Thymus (tissue), 11 donors: ENCODE measurements around the gene NCAM1. TPM values are rescaled to one million over a fixed set of nuclear protein-coding genes. Genes with fewer than 3 reads are reported as not detected.

Experiments used
- DNase-seq, 9 donors: peaks; one replicate each; pipeline ENCODE4 v3.0.0-alpha.2; 2013; ENCODE audit warnings: low spot score in 9 of 9, low read depth in 6 of 9, missing footprints in 1 of 9
- H3K27ac ChIP-seq, 2 donors: one replicate each; pipeline ENCODE4 v1.5.1; 2013; ENCODE audit warnings: control low read depth in 1 of 2, low read depth in 1 of 2, low read length in 1 of 2, mild to moderate bottlenecking in 1 of 2, moderate library complexity in 1 of 2
- H3K27me3 ChIP-seq, 2 donors: one replicate each; pipeline ENCODE4 v1.5.1; 2013; ENCODE audit warnings: low read length in 1 of 2; ENCODE audit not compliant: control insufficient read depth in 2 of 2, insufficient read depth in 1 of 2
- H3K36me3 ChIP-seq, 2 donors: one replicate each; pipeline ENCODE4 v1.5.1; 2013; ENCODE audit warnings: low read length in 1 of 2, mild to moderate bottlenecking in 1 of 2, moderate library complexity in 1 of 2; ENCODE audit not compliant: control insufficient read depth in 2 of 2, insufficient read depth in 2 of 2
- H3K4me1 ChIP-seq, 2 donors: one replicate each; pipeline ENCODE4 v1.5.1; 2013; ENCODE audit warnings: low read length in 2 of 2; ENCODE audit not compliant: control insufficient read depth in 2 of 2, insufficient read depth in 2 of 2
- H3K4me3 ChIP-seq, 2 donors: one replicate each; pipeline ENCODE4 v1.5.1; 2013; ENCODE audit warnings: low read length in 2 of 2, control low read depth in 1 of 2, mild to moderate bottlenecking in 1 of 2
- H3K9me3 ChIP-seq, 2 donors: one replicate each; pipeline ENCODE4 v1.5.1; 2013; ENCODE audit warnings: low read length in 1 of 2, mild to moderate bottlenecking in 1 of 2; ENCODE audit not compliant: control insufficient read depth in 2 of 2, insufficient read depth in 1 of 2
- WGBS: extraction: QIAGEN DNeasy Blood & Tissue Kit; methylation state at CpG from one replicate; pipeline ENCODE4 v1.1.7; 2013; 5-methylcytosine and 5-hydroxymethylcytosine counted together
- polyA plus RNA-seq: library from polyadenylated mRNA; stranded (reverse); fragments of 200-250 nt; gene quantifications from one replicate; pipeline ENCODE4 v1.2.3, GENCODE V29; 2013
- total RNA-seq: library from RNA; stranded (reverse); fragments of 120-200 nt; gene quantifications from one replicate; pipeline ENCODE4 v1.2.4, GENCODE V29; 2013
- donor health status: healthy.

Gene NCAM1
- total and polyA plus RNA-seq, 2 donors = 0.47 to 0.68 TPM

GRCh38 chr11:113084297-113084696, 123.1 kb downstream of the NCAM1 start:
- no peak for DNase-seq
- WGBS = 92% methylated on average over 4 of the region's 4 CpGs

GRCh38 chr11:113085446-113085845, 124.2 kb downstream of the NCAM1 start:
- Histone ChIP-seq H3K27me3 (no peaks in the 10 kb centered on the region), H3K27ac (no peak overlapping the region), H3K36me3 (no peaks in the 10 kb centered on the region), H3K9me3 (no peaks in the 10 kb centered on the region), H3K4me3 (no peak overlapping the region), H3K4me1 (no peaks in the 10 kb centered on the region)
- no peak for DNase-seq
- 75% methylated on average over 3 of the region's 3 CpGs for WGBS

More at GRCh38 chr11:113084297-113084696, 123.1 kb downstream of the NCAM1 start:
- no peaks in the 10 kb centered on the region for H3K27me3 ChIP-seq
- H3K4me1 ChIP-seq = no peaks in the 10 kb centered on the region
- H3K9me3 ChIP-seq = no peaks in the 10 kb centered on the region
- no peak overlapping the region for H3K27ac ChIP-seq
- H3K36me3 ChIP-seq = no peaks in the 10 kb centered on the region
- no peak overlapping the region for H3K4me3 ChIP-seq

- DNase-seq = no peak
- Histone ChIP-seq H3K36me3 (no peaks in the 10 kb centered on the region), H3K27ac (no peak overlapping the region), H3K4me1 (no peaks in the 10 kb centered on the region), H3K9me3 (no peaks in the 10 kb centered on the region), H3K27me3 (no peaks in the 10 kb centered on the region), H3K4me3 (no peak overlapping the region)
- 74% methylated on average over 4 of the region's 4 CpGs for WGBS
These were observed 126.5 kb downstream of the NCAM1 start for GRCh38 chr11:113087706-113088105.

- WGBS = 88% methylated on average over 4 of the region's 4 CpGs
- H3K9me3 ChIP-seq = no peaks in the 10 kb centered on the region
- H3K36me3 ChIP-seq = no peaks in the 10 kb centered on the region
- H3K4me1 ChIP-seq = no peaks in the 10 kb centered on the region
- no peaks in the 10 kb centered on the region for H3K27me3 ChIP-seq
- no peak for DNase-seq
- no peak overlapping the region for H3K27ac ChIP-seq
- H3K4me3 ChIP-seq = no peak overlapping the region
These were observed 129.7 kb downstream of the NCAM1 start for GRCh38 chr11:113090716-113091480.

DNA sequence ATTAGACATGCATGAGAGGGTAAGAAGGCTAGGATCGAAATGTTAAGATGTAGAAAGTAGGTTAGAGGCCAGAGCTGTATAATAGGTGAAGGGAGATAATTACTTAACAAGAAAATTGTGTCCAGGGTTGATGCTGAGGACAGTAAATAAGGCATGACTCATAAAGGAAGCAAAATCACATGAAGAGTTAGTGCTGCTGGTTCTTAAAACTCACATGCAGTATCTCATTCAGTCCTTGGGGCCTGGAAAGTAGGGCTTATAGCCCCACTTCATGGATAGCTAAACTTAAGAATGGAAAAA, 130.2 kb downstream of the NCAM1 start:
- WGBS = 78% methylated on average over 1 of the region's 1 CpG
- no peaks in the 10 kb centered on the region for H3K4me1 ChIP-seq
- no peak for DNase-seq
- no peaks in the 10 kb centered on the region for H3K36me3 ChIP-seq
- H3K4me3 ChIP-seq = no peak overlapping the region
- H3K9me3 ChIP-seq = no peaks in the 10 kb centered on the region
- H3K27me3 ChIP-seq = no peaks in the 10 kb centered on the region
- H3K27ac ChIP-seq = no peak overlapping the region

GRCh38 chr11:113096648-113097047, 135.4 kb downstream of the NCAM1 start:
- no peak overlapping the region for H3K4me3 ChIP-seq
- H3K4me1 ChIP-seq = no peaks in the 10 kb centered on the region
- no peaks in the 10 kb centered on the region for H3K36me3 ChIP-seq
- DNase-seq = no peak
- H3K9me3 ChIP-seq = no peaks in the 10 kb centered on the region
- no peaks in the 10 kb centered on the region for H3K27me3 ChIP-seq
- WGBS = 83% methylated on average over 1 of the region's 1 CpG
- H3K27ac ChIP-seq = no peak overlapping the region

- 60% methylated on average over 9 of the region's 9 CpGs for WGBS
These were observed 142.9 kb downstream of the NCAM1 start for GRCh38 chr11:113103932-113104690.

GRCh38 chr11:113104691-113105251, 143.6 kb downstream of the NCAM1 start:
- no peaks in the 10 kb centered on the region for H3K9me3 ChIP-seq
- H3K4me1 ChIP-seq = no peaks in the 10 kb centered on the region
- 87% methylated on average over 4 of the region's 4 CpGs for WGBS
- no peak overlapping the region for H3K27ac ChIP-seq
- no peaks in the 10 kb centered on the region for H3K27me3 ChIP-seq
- DNase-seq = no peak
- no peak overlapping the region for H3K4me3 ChIP-seq
- H3K36me3 ChIP-seq = no peaks in the 10 kb centered on the region

More at GRCh38 chr11:113103932-113104690, 142.9 kb downstream of the NCAM1 start:
- H3K9me3 ChIP-seq = no peaks in the 10 kb centered on the region
- no peaks in the 10 kb centered on the region for H3K36me3 ChIP-seq
- no peak overlapping the region for H3K27ac ChIP-seq
- H3K4me1 ChIP-seq = no peaks in the 10 kb centered on the region
- DNase-seq = no peak
- no peak overlapping the region for H3K4me3 ChIP-seq
- H3K27me3 ChIP-seq = no peaks in the 10 kb centered on the region

DNA sequence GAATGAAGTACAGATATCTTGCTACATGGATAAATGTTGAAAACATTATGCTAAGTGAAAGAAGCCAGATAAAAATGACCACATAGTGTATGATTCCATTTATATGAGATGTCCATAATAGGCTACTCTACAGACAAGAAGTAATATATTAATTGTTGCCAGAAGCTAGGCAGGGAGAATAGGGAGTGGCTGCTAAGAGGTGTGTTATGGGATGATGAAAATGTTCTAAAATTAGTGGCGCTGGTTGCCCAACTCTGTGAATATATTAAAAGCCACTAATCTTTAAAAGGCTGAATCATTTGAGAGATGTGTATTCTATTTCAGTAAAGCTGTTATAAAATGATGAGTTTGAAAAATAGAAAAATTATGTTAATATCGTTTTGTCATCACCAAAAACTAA, 144.4 kb downstream of the NCAM1 start:
- no peak overlapping the region for H3K4me3 ChIP-seq
- H3K27me3 ChIP-seq = no peaks in the 10 kb centered on the region
- no peak for DNase-seq
- H3K27ac ChIP-seq = no peak overlapping the region
- H3K4me1 ChIP-seq = no peaks in the 10 kb centered on the region
- no peaks in the 10 kb centered on the region for H3K9me3 ChIP-seq
- H3K36me3 ChIP-seq = no peaks in the 10 kb centered on the region
- 97% methylated on average over 2 of the region's 2 CpGs for WGBS
